Skeletal muscle cell (primary cell): ENCODE results near the gene PRR3.

Source experiments
- DNase-seq: peaks from one replicate; pipeline ENCODE4 v3.0.0-alpha.2; 2010; ENCODE audit warnings: low read depth
- H3K4me3 ChIP-seq: 2 replicates; pipeline ENCODE4 v1.5.1; 2011; ENCODE audit warnings: low read depth, mild to moderate bottlenecking, control low read depth, low read length, moderate library complexity

PRR3 gene

DNA sequence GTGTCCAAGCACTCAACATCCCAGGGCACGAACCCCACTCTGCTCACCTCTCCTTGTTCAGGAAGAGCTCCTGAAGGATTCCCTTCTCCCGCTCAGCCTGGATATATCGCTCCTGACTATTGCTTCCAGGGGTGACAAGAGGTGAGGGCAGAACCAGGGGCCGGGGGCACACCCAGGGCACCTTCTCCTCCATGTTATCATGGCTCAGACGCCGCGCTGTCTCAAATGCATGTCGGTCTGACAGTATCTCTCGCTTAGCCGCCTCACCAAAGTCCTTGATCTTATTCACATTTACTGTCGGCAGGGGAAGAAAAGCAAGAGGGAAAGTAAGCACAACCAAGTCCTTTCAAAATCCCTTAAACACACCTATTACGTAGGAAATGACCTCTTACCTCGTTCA, 46.9 kb downstream of the PRR3 start:
- no peak for DNase-seq

DNA sequence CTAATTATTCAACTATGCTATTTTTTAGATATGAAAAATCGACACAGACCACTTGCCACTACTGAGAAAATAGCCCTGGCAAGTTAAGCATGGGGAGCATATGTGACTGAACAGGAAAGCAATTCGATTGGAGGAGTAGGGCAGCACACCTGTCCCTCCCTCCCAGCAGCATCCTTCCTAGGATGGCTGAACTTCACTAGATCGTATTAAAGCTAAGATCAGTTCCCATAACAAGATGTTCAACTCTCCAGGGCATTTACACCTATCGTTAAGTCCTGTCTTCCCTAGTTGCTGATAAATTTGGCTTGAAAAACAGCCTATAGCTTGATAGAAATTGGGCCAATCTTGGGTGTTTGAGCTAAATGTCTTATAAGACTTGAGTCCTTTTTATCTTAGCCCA, 53.0 kb downstream of the PRR3 start:
- H3K4me3 ChIP-seq, result no peak overlapping the region
- no peak for DNase-seq

More for the DNA sequence above, 46.9 kb downstream of the PRR3 start:
- H3K4me3 ChIP-seq, result no peak overlapping the region

DNA sequence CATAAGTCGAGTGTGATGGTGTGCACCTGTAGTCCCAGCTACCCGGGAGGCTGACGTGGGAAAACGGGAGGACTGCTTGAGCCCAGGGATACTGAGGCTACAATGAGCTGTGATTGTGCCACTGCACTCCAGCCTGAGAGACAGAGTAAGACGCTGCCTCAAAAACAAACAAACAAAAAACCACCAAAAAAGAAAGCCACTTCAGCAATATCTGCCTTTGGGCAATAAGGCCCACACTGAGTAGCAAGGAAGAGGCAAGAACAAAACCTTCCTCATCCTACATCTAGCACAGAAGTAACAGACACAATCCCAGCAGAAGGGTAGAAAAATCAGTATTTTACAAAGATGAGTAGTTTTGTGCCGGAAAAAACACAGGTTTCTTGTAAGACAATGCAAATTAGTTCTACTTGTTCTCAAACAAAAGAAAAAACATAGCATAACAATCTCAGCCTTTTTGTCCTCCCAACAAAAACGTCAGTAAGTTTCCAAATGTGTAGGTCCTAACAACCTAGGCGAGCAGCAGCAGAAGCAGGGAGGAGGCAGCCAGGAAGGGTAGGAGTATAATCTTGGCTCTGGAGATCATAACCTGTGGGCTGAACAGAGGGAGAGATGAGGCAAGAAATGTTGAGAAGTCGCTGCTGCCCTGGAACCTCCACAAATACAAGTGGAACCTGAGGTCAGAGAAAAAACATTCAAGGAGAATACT, 54.2 kb downstream of the PRR3 start:
- DNase-seq, result no peak
- no peak overlapping the region for H3K4me3 ChIP-seq

DNA sequence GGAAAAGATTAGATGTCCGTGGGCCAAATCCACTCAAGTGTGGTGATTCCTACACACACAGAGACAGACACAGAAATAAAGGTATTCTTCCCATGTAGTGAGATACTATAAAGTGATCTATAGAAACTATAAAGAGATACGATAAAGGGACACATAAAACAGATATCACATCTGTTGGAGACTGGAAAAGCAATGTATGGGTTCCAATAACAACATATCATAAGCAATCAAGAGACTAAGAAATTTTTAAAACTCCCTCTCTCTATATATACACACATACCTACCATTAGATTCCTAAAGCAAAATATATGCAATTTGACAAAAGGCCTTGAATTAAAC, 54.7 kb downstream of the PRR3 start:
- no peak overlapping the region for H3K4me3 ChIP-seq
- DNase-seq, result no peak

DNA sequence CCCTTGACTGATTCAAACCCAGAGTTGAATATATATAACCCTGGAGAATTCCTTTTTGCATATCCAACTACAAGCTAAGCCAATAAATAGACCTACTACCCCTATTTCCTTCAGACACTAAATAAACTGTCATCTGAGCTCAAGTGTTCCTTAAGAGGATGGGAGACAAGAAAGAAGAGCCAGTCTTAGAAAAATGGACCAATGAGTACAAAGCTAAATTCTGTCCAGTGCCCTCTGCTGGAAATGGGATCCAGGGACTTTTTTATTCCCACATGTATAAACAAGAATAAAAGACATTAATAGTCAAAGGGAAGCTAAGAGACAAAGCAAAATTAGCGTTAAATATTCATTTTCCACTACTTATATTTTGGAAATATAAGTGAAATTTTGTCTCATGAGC, 55.1 kb downstream of the PRR3 start:
- H3K4me3 ChIP-seq, result no peak overlapping the region
- no peak for DNase-seq

DNA sequence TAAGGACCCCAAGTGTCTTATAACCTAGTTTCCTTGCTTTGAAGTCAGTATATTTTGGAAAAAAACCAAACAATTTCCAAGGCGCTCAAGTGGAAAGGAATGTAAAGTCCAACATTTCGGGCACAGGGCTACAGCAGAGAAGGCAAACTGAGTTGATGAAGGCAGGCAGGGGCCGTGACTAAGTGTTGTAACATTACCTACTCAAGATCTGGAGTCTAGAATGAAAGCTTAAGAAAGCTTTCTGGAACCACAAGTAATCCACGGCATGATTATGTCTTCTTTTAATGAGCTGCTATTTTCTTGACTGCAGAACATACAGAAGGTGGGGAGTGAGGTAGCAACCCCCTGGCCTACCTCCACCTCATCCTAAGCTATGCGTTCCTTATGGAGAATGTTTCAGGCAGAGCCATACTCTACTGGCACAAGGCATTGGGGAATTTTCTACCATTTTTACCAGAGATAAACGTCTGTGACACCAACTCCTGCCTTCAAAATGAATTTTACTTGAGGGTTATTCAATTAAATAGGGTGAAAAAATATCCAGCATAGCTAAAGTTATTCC, 55.7 kb downstream of the PRR3 start:
- no peak overlapping the region for H3K4me3 ChIP-seq
- no peak for DNase-seq
